Measurements from ENCODE around the gene ELN. TPM values are rescaled to one million over a fixed set of nuclear protein-coding genes. Genes with fewer than 3 reads are reported as not detected.

The ELN gene
- total RNA-seq, 1 experiment from 2014 or later: 0.37 TPM

- Histone ChIP-seq H3K56ac (ENCODE audit: insufficient read length, low read depth, low read length) (no peak overlapping the region), H3K23me2 (ENCODE audit: insufficient read length, low read depth, low read length, poor library complexity, severe bottlenecking) (no peaks in the 10 kb centered on the region), H4K91ac (ENCODE audit: insufficient read length, low read depth, low read length) (no peak overlapping the region), H2AK5ac (ENCODE audit: insufficient read length, low read length) (no peak overlapping the region), H2BK120ac (ENCODE audit: low read depth, low read length, poor library complexity, severe bottlenecking) (no peak overlapping the region), H3K79me1 (ENCODE audit: insufficient read depth, low read depth, low read length, poor library complexity, severe bottlenecking) (no peaks in the 10 kb centered on the region), H3K23ac (ENCODE audit: insufficient read length, low read depth, low read length) (no peak overlapping the region), H4K5ac (ENCODE audit: insufficient read length, low read depth, low read length) (no peak overlapping the region), H3K4ac (ENCODE audit: low read depth, low read length) (no peak overlapping the region), H4K20me1 (ENCODE audit: control insufficient read depth, insufficient read depth, insufficient read length) (no peaks in the 10 kb centered on the region), H3K18ac (ENCODE audit: insufficient read length, low read depth, low read length) (no peak overlapping the region), H3K27me3 (ENCODE audit: insufficient read depth, low read length) (no peaks in the 10 kb centered on the region), H2BK5ac (ENCODE audit: insufficient read length, low read length) (no peak overlapping the region), H2BK12ac (ENCODE audit: insufficient read length, low read depth, low read length) (no peak overlapping the region), H3K27ac (ENCODE audit: insufficient read length, low read depth, low read length) (no peak overlapping the region), H3T11ph (ENCODE audit: low read length) (no peak overlapping the region), H2AFZ (ENCODE audit: low read length) (no peak overlapping the region), H3K14ac (ENCODE audit: insufficient read depth, low read length) (no peak overlapping the region), H2BK20ac (ENCODE audit: low read depth, low read length, poor library complexity, severe bottlenecking) (no peak overlapping the region), H3K4me2 (ENCODE audit: insufficient read depth, insufficient read length, low read length) (no peak overlapping the region), H2BK15ac (ENCODE audit: low read depth, low read length) (no peak overlapping the region), H3K9ac (ENCODE audit: extremely low read depth, insufficient read length, low read length) (no peak overlapping the region), H3K79me2 (ENCODE audit: insufficient read depth, low read length) (no peaks in the 10 kb centered on the region), H3K9me3 (ENCODE audit: control insufficient read depth, low read depth, low read length) (no peaks in the 10 kb centered on the region), H4K8ac (replicated peaks; ENCODE audit: insufficient read length, low read depth, low read length) (no peak overlapping the region), H3K4me1 (ENCODE audit: insufficient read depth, low read length) (no peaks in the 10 kb centered on the region)
- DNase-seq: no peak
- no peak overlapping the region for H3K4me3 Mint-ChIP-seq
- WGBS (ENCODE audit: extremely low coverage, insufficient read length, low lambda C conversion rate): no CpG with 5 or more reads among the region's 16 CpGs
- no peak overlapping the region for H3K27ac Mint-ChIP-seq
- peaks cover 7 to 19% of the 10 kb centered on the region in 2 experiments; a peak in 3 of 4 replicates for H3K4me1 Mint-ChIP-seq
- peaks cover 1% of the 10 kb centered on the region; the same call in 1 of the 2 replicates for H3K27me3 Mint-ChIP-seq (ENCODE audit: low read depth)
- no peaks in the 10 kb centered on the region for H3K9me3 Mint-ChIP-seq
- H3K36me3 Mint-ChIP-seq (ENCODE audit: insufficient read depth in 1 of 3, low read depth in 3 of 3): no peaks in the 10 kb centered on the region
- no peak for TF ChIP-seq CTCF (conservative IDR thresholded peaks at IDR 0.05)
Measured at GRCh38 chr7:74069086-74069541, 41.1 kb downstream of the ELN start.
